Heart left ventricle (tissue), 16 donors: Measurements from ENCODE around the gene FAM53A. TPM values are rescaled to one million over a fixed set of nuclear protein-coding genes. Genes with fewer than 3 reads are reported as not detected.

ENCODE experiments used
- ATAC-seq, 4 donors: fragments of 200-7000 bp; cut with Tn5 transposase; one replicate each; pipeline ENCODE4 v1.9.1; 2020 to 2022; ENCODE audit warnings: moderate library complexity in 4 of 4, mild to moderate bottlenecking in 3 of 4, moderate number of reproducible peaks in 1 of 4
- DNase-seq, 5 donors: peaks; one replicate each; pipeline ENCODE4 v3.0.0-alpha.2; 2020
- H3K27ac ChIP-seq, 12 donors: fragments of 200-600 bp; sonication (generic) in 4 of 12; one replicate each; pipeline versions ENCODE4 v1.5.0 to v1.8.0; 2016 to 2022; ENCODE audit warnings: mild to moderate bottlenecking in 2 of 12
- H3K27me3 ChIP-seq, 9 donors: fragments of 200-600 bp; sonication (generic) in 2 of 9; one replicate each; pipeline versions ENCODE4 v1.5.1 to v1.8.0; 2016 to 2022; ENCODE audit warnings: mild to moderate bottlenecking in 3 of 9
- H3K36me3 ChIP-seq, 9 donors: fragments of 200-600 bp; sonication (generic) in 2 of 9; one replicate each; pipeline versions ENCODE4 v1.5.0 to v1.8.0; 2018 to 2022; ENCODE audit warnings: mild to moderate bottlenecking in 2 of 9
- H3K4me1 ChIP-seq, 12 donors: fragments of 200-600 bp; sonication (generic) in 4 of 12; one replicate each; pipeline versions ENCODE4 v1.5.0 to v1.8.0; 2016 to 2022; ENCODE audit warnings: mild to moderate bottlenecking in 3 of 12
- H3K4me3 ChIP-seq, 12 donors: fragments of 200-600 bp; sonication (generic) in 4 of 12; one replicate each; pipeline versions ENCODE4 v1.5.0 to v1.8.0; 2017 to 2022; ENCODE audit warnings: mild to moderate bottlenecking in 9 of 12, moderate library complexity in 4 of 12
- H3K9me3 ChIP-seq, 12 donors: fragments of 200-600 bp; sonication (generic) in 4 of 12; one replicate each; pipeline versions ENCODE4 v1.5.0 to v1.8.0; 2016 to 2022; ENCODE audit warnings: mild to moderate bottlenecking in 1 of 12
- CTCF ChIP-seq, 12 donors: fragments of 200-600 bp; sonication (generic) in 4 of 12; IDR thresholded peaks; one replicate each; pipeline versions ENCODE4 v1.5.0 to v1.8.0; 2018 to 2022; ENCODE audit warnings: antibody characterized with exemption in 12 of 12, mild to moderate bottlenecking in 5 of 12
- POLR2A ChIP-seq, 2 donors: fragments of 450-650 bp; IDR thresholded peaks; one replicate each; pipeline ENCODE4 v1.6.1; 2017; ENCODE audit warnings: antibody characterized with exemption in 2 of 2, mild to moderate bottlenecking in 2 of 2, moderate library complexity in 2 of 2
- WGBS, 4 donors: extraction: QIAGEN DNeasy Blood & Tissue Kit in 2 of 4; methylation state at CpG; one replicate each; pipeline versions ENCODE4 v1.1.5 to v1.1.7; 2013 to 2018; 5-methylcytosine and 5-hydroxymethylcytosine counted together
- intact Hi-C, 10 donors: fragments of 100-400 bp; cut with DNase I; formaldehyde crosslinking; loops; one replicate each; pipeline versions ENCODE4 v1.11.1 to v1.14.2; 2022
- polyA plus RNA-seq, 2 donors: library from polyadenylated mRNA; stranded (reverse); fragments of 200-250 nt; gene quantifications; one replicate each; pipeline ENCODE4 v1.2.3, GENCODE V29; 2013
- total RNA-seq, 9 donors: library from RNA; depleted of rRNA in 2 of 9; stranded (reverse); fragments of >200 nt in 2 of 9; fragmentation: NEBNext Ultra II Directional in 3 of 9; extraction: Animal tissue kit (Norgen Biotek cat#: 25700) in 3 of 9; gene quantifications; one replicate each; pipeline versions ENCODE4 v1.1.0 to v1.2.4, GENCODE V29; 2016 to 2023
- donor health status: ischemic (EF 13 %, LVEDD 7.1; RV severe dilation, severe dysfunction).
- donor health status: healthy with polysubstance abuse.
- donor health status: DM: no; HTN: yes; CAD: no.
- donor health status: DM: no; HTN: no; CAD: no.
- donor health status: ischemic (EF 25% LVEDD 6.9; RV normal size, moderate dysfunction).
- donor health status: ischemic (EF 25% LVEDD 5.7; RV mildly dilated, moderate dysfunction).
- donor health status: healthy.
- donor health status: DM: yes; HTN: yes; CAD: no.
- donor health status: ischemic (EF 35%, LVEDD 5.7; RV mildly dilated, moderate dysfunction).
- donor health status: nonischemic (EF 11% LVEDD 7.7; RV severe dilation, severe dysfunction).
- donor health status: DM: yes; HTN: yes; CAD: no.
- donor health status: PGD.
- donor health status: ischemic (EF 29% LVEDD 5.4; RV normal size, mild dysfunction).
- donor health status: nonischemic (EF 23%, LVEDD 6.1; RV moderate dilation, normal function).

The FAM53A gene
- total and polyA plus RNA-seq, 11 donors = 0.42 to 2.3 (median 0.99) TPM

- H3K36me3 ChIP-seq = no peaks in the 10 kb centered on the region
- TF ChIP-seq CTCF (IDR thresholded peaks at IDR 0.05) = no peak
- TF ChIP-seq POLR2A (IDR thresholded peaks at IDR 0.05) = no peak
- H3K9me3 ChIP-seq = peaks cover 0 to 12% (median 0%) of the 10 kb centered on the region in 12 donors
- H3K27me3 ChIP-seq = no peaks in the 10 kb centered on the region
- H3K4me1 ChIP-seq = no peaks in the 10 kb centered on the region
- no peak overlapping the region for H3K4me3 ChIP-seq
- ATAC-seq = peak in 1 of 4 donors; percentile 6
- 67 to 90% (median 77%) methylated on average over 3 to 12 of the region's 12 CpGs for WGBS, 4 donors
- intact Hi-C loops = no loop called here
- no peak overlapping the region for H3K27ac ChIP-seq
- no peak for DNase-seq
Observed at GRCh38 chr4:1637580-1638271, 46.4 kb downstream of the FAM53A start.

GRCh38 chr4:1636490-1637211, 47.5 kb downstream of the FAM53A start:
- Histone ChIP-seq H3K9me3 (peaks cover 0 to 12% (median 0%) of the 10 kb centered on the region in 12 donors), H3K36me3 (no peaks in the 10 kb centered on the region), H3K4me3 (no peak overlapping the region), H3K27ac (no peak overlapping the region), H3K4me1 (peaks cover 0 to 6% (median 0%) of the 10 kb centered on the region in 12 donors), H3K27me3 (no peaks in the 10 kb centered on the region)
- DNase-seq (no peak), ATAC-seq (no peak)
- intact Hi-C loops = no loop called here
- WGBS, 4 donors = 89 to 94% (median 91%) methylated on average over 20 to 30 of the region's 30 CpGs
- TF ChIP-seq POLR2A (IDR thresholded peaks at IDR 0.05) = no peak
- TF ChIP-seq CTCF (IDR thresholded peaks at IDR 0.05) = no peak

GRCh38 chr4:1635464-1635863, 48.6 kb downstream of the FAM53A start:
- no peak for ATAC-seq
- no peak overlapping the region for H3K27ac ChIP-seq
- no peak overlapping the region for H3K4me3 ChIP-seq
- WGBS, 4 donors = 82 to 95% (median 94%) methylated on average over 7 of the region's 7 CpGs
- H3K4me1 ChIP-seq = peaks cover 0 to 6% (median 0%) of the 10 kb centered on the region in 12 donors
- TF ChIP-seq CTCF (IDR thresholded peaks at IDR 0.05) = no peak
- no peak for TF ChIP-seq POLR2A (IDR thresholded peaks at IDR 0.05)
- H3K9me3 ChIP-seq = peaks cover 0 to 12% (median 0%) of the 10 kb centered on the region in 12 donors
- intact Hi-C loops = no loop called here
- no peak for DNase-seq
- no peaks in the 10 kb centered on the region for H3K27me3 ChIP-seq
- no peaks in the 10 kb centered on the region for H3K36me3 ChIP-seq

- Histone ChIP-seq H3K27me3 (no peaks in the 10 kb centered on the region), H3K36me3 (no peaks in the 10 kb centered on the region), H3K4me3 (no peak overlapping the region), H3K27ac (no peak overlapping the region), H3K4me1 (peaks cover 0 to 10% (median 0%) of the 10 kb centered on the region in 12 donors), H3K9me3 (peaks cover 0 to 12% (median 0%) of the 10 kb centered on the region in 12 donors)
- DNase-seq = no peak
- intact Hi-C loops = loop anchor here in 1 of 10 donors (5.0 kb wide), 1 partner anchor 277 kb away; no protein-coding TSS in a partner anchor
- ATAC-seq = no peak
- 55 to 68% (median 68%) methylated on average over 7 of the region's 7 CpGs for WGBS, 4 donors
- TF ChIP-seq CTCF (IDR thresholded peaks at IDR 0.05) (no peak), POLR2A (IDR thresholded peaks at IDR 0.05) (no peak)
Observed at GRCh38 chr4:1633993-1634392, 50.1 kb downstream of the FAM53A start.
